NCI-H2107 treated with DMSO at 0.1 percent for 48 hours (cell line): ENCODE results near the gene ABCA10.
"Not testable (repeated sequence)": the region's sequence is repeated elsewhere in the genome, so short reads cannot be mapped to it uniquely, and the experiment has no call there.

Source experiments
- DNase-seq: peaks from one replicate; lab custom pipeline; 2025; ENCODE audit not compliant: unreplicated experiment; lab: John Stamatoyannopoulos, UW

ABCA10 gene

GRCh38 chr17:69173118-69173517 lies 55.5 kb downstream of the ABCA10 start:
- DNase-seq = no peak

- DNase-seq = no peak
Observed at GRCh38 chr17:69170377-69170776, 58.2 kb downstream of the ABCA10 start.

DNA sequence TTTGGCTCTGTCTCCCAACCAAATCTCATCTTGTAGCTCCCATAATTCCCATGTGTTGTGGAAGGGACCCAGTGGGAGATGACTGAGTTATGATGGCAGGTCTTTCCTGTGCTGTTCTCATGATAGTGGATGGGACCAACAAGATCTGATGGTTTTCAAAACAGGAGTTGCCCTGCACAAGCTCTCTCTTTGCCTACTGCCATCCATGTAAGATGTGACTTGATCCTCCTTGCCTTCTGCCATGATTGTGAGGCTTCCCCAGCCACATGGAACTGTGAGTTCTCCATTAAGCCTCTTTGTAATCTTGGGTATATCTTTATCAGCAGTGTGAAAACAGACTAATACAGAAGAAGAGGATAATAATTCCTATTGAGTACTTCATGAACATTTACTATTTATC lies 60.0 kb downstream of the ABCA10 start:
- DNase-seq = not testable (repeated sequence)

- no peak for DNase-seq
Observed at GRCh38 chr17:69166957-69167356, 61.7 kb downstream of the ABCA10 start.

DNA sequence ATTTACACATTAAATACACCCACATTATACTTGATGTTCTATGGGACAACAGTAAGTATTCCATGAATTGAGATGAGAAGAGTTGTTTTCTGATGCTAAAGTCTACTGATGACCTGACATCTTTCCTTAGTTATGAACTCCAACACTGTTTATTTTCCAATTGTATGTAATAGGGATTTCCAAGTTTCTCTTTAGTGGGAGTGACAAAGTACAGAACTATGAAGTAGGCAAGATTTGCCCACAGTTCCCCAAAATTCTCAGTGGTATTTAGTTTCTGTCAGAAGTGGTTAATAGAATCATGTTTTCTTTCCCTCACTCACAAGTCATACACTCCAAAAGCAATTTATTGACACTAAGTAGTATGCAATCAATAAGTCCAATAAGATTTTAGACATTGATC lies 64.4 kb downstream of the ABCA10 start:
- DNase-seq = no peak

DNA sequence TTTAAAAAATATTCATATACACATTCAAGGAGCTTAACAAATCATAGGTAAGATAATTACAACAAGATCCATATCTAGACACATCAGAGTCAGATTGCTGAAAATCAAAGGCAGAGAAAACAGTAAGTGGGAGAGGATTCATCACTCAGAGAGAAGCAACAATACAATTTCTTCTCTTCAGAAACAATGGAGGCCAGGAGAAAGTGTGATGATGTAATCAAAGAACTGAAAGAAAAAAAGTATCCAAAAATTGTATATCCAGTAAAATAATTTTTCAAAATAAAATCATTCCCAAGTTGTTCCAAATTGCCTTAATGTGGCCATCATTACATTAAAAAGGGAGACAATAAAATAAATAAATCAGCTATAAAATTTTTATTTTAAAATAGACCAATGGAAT lies 69.2 kb downstream of the ABCA10 start:
- no peak for DNase-seq

DNA sequence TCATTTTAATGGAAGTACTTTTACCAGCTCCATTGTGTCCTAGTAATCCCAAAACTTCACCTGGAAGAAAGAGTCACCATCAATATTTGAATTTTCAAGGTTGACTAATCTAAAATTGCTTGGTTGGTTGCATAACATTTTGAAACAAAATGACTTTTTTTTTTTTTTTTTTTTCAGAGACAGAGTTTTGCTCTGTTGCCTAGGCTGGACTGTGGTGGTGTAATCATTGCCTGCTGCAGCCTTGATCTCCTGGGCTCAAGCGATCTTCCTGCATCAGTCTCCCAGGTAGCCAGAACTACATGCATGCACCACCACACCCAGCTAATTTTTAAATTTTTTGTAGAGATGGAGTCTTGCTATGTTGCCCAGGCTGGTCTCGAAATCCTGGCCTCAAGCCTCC lies 74.4 kb downstream of the ABCA10 start:
- DNase-seq = no peak

DNA sequence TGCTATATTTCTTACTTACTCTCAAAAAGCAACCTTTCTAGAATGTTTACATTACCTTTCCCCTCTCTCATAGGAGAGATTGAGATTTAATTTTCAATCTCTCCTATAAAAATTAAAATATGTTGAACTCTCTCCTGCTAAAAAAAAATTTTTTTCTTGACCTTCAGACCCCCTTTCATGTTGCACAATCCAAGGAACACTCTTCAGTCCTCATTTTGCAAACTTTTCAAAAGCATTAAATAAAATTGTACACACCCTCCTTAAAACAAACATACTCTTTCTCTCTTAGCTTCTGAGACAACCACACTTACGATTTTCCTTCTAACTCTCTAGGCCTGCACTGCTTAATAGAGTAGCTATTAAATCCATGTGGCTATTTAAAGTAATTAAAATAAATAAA lies 78.3 kb downstream of the ABCA10 start:
- DNase-seq = no peak

DNA sequence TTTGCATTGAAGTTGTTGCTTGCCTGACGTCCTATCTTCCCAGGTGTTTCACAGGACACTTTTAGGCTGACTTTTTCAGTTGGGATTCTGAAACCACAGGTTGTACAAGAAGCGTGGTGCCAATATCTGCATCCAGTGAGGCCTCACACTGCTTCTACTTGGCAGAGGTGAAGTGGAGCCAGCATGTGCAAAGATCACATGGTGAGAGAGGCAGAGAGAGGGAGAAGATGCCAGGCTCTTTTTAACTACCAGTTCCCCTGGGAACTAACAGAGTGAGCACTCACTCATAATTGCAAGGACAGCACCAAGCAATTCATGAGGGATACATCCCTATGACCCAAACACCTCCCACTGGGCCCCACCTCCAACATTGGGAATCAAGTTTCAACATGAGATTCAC lies 81.2 kb downstream of the ABCA10 start:
- DNase-seq = peak; percentile 3

DNA sequence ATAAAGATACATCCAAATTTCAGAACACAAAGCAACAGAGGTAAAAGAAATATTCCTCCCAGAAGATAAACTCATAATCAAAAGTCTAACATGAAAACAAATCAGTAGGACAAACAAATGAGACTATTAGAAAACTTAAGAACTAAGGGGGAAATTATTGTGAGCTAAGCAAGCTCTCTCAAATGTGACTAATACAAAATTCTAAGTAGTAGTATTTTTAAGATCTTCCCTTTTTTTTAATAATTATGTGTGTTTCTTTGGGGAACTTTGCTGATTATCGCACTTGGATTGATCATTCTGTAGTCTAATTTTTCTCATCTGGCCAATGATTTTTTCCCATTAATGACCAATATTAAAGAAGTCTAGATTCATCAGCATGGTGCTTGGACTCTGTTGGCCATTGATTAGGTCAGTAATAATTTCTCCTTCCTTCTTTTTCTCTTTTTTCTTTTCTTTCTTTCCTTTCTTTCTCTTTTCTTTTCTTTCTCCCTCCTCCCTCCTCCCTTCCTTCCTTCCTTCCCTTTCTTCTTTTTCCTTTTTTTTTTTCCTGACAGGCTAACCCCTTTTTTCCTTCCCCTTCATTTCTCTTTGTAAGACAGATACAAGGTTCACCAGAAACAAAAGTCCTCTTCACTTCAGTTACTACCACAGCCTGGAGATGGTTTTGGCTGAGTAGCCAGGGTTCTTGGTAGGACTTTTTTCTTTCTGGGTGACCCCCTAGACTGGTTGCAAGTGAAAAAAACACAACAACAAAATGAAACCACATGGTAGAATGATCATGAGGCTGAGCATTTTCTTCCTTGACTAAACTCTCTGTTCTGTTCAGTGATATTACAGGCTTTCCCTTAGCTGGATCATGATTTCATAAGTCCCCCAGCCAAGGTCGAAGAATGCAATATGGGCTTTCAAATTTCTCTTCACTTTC lies 84.0 kb downstream of the ABCA10 start:
- DNase-seq = no peak

- no peak for DNase-seq
Observed at GRCh38 chr17:69143683-69144231, 84.9 kb downstream of the ABCA10 start.

DNA sequence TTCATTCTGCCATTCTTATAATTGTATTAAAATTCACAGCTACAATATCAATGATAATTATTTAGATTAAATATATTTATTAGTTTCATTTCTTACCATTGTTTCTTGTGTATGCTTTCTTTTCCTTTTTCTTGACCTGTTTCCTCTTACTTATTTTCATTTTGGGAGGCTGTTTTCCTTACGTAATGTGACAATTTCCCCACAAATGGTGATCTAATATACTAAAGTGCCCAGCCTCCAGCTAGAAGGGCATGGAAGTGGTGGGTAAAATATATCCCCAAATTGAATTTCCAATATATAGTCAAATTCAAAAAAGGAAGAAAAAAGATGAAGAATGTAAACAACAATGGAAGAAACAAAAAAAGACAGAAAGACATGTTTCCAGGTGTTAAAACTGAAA lies 85.5 kb downstream of the ABCA10 start:
- no peak for DNase-seq

- no peak for DNase-seq
Observed at GRCh38 chr17:69142175-69142802, 86.3 kb downstream of the ABCA10 start.

GRCh38 chr17:69141431-69142174 lies 87.0 kb downstream of the ABCA10 start, which contains the start of gene ABCA6:
Gene ABCA6 (minus strand): TSS chr17:69141895. CDS start chr17:69140703, 1,192 bp downstream.
- DNase-seq = no peak

DNA sequence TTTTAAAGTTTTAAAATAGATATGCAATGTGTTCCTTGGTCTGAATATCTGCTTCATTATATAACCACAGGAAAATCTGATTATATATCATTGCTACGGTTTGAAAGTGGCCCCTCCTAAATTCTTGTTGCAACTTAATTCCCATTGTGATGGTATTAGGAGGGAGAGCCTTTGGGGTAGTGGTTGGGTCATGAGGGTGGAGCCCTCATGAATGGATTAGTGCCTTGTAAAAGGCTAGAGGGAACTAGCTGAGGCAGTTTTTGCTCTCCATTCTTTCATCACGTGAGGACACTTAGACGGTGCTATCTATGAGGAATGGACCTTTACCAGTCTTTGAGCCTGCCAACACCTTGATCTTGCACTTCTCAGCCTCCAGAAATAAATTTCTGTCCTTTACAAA lies 94.5 kb downstream of the ABCA10 start:
- DNase-seq = no peak

- no peak for DNase-seq
Observed at GRCh38 chr17:69130627-69131296, 97.9 kb downstream of the ABCA10 start.

GRCh38 chr17:69123626-69124025 lies 105.0 kb downstream of the ABCA10 start:
- no peak for DNase-seq

- DNase-seq = no peak
Observed at GRCh38 chr17:69122065-69122464, 106.6 kb downstream of the ABCA10 start.

GRCh38 chr17:69117855-69118784 lies 110.5 kb downstream of the ABCA10 start:
- no peak for DNase-seq

DNA sequence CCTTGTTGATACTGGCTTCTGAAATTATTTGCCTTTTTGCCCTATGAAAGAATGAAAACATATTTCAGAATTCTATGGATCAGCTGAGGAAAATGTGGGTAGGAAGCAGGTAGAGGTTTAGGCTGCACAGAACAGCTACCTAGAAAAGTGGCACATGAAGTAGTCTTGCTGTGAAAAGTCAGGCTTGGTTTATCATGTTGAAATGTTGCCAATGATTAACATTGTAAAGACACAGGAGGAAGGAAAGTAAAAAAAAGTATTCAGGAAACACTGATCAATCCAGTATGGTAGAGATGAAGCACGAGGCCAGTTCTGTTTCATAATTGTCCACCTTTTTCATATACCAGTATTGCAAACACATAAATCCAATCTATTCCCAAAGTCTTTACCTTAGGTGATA lies 116.8 kb downstream of the ABCA10 start:
- no peak for DNase-seq
